Stimulated activated CD4-positive, alpha-beta T cell treated with anti-CD3 and anti-CD28 coated beads, Interleukin-12 subunit alpha, Interleukin-12 subunit beta, amount 100 ng/mL, for 24 hours (primary cell): Measurements from ENCODE around the gene ANK2.
A peak's percentile ranks its signal among the peaks of the same experiment; 100 is the strongest.

Experiments
- DNase-seq, 2 experiments: peaks; one replicate each; pipeline ENCODE4 v3.0.0-alpha.2; 2020; ENCODE audit warnings: low read depth in 2 of 2

Gene ANK2

DNA sequence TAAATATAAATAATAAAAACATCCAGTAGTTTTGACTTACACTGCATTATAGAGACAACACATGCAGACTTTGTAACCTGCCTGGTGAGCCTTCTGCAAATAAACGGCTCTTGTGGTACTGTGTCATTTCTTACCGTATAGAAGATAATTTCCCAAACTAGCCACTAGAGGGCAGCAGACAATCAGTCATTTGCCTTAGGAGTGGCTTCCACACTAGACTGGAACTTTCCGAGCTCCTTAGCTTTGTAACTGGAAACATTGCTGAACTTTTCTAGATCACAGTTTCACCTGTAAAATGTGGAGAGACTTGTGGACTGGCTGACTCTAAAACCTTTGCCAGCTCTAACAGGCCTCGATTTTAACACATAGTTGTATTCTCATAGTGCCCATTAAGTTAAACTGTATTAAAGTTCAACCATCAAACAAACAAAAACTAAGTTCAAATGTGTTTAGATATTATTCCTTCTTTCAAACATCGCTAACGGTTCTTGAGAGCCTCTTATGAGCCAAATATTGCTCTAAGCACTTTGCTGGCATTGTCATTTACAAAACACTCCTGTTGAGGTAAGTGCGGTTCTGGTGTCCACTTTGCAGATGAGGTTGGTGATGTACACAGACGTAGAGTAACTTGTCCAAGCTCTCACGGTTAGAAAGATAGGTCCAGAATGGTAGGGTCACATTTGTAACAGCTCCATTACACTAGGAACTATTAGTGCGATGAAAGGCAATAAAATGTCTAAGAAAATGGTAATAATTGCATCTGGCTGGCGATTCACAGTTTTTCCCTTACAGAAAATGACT is 345.5 kb downstream of the ANK2 start:
- DNase-seq = peak; percentile 12 to 13

DNA sequence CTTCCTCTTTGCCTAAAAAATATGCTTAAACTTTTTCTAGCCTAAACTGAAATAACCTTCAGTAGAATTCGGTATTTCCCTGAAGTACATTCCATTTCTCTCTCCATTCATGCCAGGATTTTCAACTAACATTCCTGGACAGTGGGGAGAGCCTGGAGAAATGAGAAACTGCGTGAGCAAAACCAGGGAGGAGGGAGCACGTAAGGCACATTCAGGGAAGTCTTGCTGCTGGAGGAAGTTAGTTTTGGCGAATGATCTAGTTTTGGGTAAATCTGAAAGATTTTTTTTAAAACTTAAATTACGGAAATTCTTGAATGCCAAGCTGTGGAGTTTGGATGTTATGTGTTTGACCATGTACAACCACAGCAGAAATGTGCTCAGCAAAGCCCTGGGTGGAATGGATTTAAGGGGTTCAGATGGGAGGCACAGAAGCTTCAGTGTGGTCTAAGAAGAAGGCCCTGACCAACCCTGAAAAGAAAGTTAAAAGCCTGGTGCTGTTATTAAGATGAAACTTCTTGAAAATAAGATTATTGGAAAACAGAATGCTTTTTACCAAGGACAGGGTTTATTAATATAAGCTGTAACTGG is 347.8 kb downstream of the ANK2 start:
- no peak for DNase-seq

DNA sequence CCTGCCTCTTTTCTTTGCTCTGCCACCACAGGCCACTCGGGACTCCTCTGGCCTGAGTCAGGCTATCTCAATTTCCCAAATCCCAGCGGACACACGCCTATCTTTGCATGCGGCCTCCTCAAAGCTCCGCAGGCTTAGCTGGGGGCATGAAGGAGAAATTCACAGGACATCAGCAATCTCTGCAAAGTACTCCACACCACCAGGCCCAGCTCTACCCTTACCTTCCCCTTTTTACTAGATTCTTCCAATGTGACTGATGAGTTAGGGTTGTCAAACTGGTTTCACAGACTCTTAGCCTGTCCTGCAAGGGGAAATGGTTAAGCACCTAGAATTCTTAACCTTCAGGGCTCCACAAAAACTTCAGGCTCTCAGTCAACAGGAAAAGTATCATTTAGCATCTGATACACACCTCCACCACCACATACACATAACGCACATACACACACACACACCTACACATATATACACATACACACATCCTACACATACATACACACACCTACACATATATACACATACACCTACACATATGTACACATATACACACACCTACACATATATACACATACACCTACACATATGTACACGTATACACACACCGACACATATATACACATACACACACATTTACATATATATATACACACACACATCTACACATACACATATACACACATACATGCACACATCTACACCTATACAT is 349.1 kb downstream of the ANK2 start:
- no peak for DNase-seq

DNA sequence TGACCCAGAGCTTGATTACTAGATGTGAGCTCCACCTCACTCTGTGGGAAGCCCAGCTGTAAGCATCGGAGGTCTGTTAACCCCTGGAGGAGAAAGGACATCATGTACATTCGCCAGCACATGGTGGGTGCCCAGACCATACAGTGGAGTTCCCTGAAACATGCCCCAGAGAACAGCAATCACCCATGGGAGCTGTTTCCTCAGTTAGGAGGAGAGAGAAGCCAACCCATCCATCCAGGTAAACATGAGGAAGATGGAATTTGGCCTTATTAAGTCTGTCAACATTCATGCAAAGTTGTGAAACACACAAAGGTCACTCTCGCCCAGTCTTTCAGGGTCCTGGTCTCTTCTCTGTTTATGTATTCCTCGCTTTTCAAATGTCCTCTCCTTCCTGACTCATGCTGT is 354.7 kb downstream of the ANK2 start:
- no peak for DNase-seq

- no peak for DNase-seq
These were observed 355.4 kb downstream of the ANK2 start for GRCh38 chr4:113404841-113405240.

GRCh38 chr4:113405874-113406722 is 356.6 kb downstream of the ANK2 start:
- DNase-seq = no peak

DNA sequence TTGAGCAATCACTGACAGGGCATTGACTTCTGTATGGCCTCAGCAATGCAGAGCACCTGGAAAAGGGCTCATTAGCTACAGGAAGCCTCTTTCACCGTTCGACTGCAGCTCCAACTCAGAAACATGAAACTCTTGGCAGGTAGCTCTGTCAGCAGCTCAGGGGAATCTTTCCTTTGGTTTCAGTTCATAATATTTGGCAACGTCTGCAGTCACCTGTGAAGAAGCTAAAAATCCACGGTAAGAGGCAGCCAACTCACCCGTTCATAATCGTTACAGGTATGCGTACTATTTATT is 357.2 kb downstream of the ANK2 start:
- no peak for DNase-seq

DNA sequence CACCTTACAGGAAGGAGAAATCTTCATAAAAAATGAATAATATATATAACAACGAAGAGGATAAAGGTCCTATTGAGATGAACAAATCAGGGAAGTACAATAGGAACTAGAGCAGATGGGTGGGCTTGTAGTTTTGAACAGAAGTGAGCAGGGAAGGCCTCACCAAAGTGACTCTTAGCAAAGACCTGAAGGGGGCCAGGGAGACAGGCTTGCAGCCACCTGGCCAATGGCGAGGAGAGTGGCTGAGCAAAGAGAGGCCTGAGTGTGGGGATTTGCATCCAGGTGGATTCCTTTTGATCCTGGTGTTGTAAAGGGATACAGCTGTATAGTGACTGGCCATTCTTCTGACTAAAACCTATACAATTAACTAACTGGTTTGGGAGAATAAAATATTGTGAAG is 358.0 kb downstream of the ANK2 start:
- no peak for DNase-seq

GRCh38 chr4:113409181-113409580 is 359.7 kb downstream of the ANK2 start:
- no peak for DNase-seq

DNA sequence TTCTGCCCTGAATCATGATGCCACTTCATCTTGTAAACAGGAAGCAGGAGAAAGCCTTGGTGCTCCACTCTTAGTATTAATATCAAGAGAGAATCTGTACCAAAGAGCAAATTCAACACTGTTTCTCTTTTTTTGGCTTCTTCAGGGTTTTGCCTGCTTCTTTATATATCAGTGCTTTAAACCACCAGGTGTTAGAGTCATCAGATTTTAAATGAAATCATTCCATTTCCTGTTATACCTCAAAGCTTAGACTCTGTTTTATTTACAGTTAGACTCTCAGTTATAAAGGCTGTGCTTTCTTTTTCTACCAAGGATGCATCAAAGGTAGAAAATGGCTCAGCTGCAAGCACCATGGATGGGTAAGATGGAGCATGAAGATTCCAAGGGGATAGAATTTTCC is 361.2 kb downstream of the ANK2 start:
- DNase-seq = no peak

- no peak for DNase-seq
These were observed 362.1 kb downstream of the ANK2 start for GRCh38 chr4:113411496-113411938.

- DNase-seq = no peak
These were observed 370.2 kb downstream of the ANK2 start for GRCh38 chr4:113419631-113420030.

DNA sequence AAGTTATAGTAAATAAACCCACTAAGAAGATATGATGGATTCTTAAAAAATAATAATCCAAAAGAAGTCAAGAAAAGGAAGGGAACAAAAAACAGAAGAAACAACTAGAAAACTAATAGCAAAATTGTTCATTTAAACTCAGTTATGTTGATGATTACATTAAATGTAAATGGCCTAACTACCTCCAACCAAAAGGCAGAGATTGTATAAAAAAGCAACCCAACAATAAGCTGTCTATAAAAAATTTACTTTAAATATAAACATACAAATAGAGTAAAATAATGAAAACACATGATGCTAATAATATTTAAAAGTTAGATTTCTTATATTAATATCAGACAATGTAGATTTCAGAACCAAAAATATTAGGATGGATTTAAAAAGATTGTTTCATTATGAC is 371.5 kb downstream of the ANK2 start:
- no peak for DNase-seq

- DNase-seq = no peak
These were observed 374.2 kb downstream of the ANK2 start for GRCh38 chr4:113423631-113424030.

DNA sequence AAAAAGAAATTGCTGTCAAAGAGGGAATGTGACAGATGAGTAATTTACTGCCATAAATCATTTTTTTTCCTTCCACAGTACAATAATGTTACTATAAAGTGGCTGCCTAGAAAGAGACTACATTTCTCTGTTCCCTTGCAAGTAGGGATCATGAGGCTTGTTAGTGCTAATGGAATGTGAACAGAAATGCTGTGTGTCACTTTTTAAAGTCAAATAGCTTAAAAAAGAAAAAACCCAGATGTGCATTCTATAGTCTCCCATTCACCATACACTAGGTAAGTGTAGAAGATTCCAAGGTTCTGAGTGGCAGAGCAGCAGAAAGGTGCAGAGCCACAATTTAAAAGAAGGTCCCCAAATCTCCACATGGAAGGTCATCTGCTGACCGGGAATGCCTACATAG is 383.7 kb downstream of the ANK2 start:
- DNase-seq = no peak
